Measurements from ENCODE around the gene ATXN10.

The ATXN10 gene

GRCh38 chr22:45686004-45686403, 14.4 kb downstream of the ATXN10 start:
- H3F3A ChIP-seq (ENCODE audit: insufficient read depth) = 0 out of 2 replicates have a peak, but pooled peaks cover 4% of the 10 kb centered on the region
- H3K4me3 ChIP-seq (ENCODE audit: insufficient read depth, low read length, poor library complexity, severe bottlenecking) = no peak overlapping the region
- TF ChIP-seq, protein P1, sequence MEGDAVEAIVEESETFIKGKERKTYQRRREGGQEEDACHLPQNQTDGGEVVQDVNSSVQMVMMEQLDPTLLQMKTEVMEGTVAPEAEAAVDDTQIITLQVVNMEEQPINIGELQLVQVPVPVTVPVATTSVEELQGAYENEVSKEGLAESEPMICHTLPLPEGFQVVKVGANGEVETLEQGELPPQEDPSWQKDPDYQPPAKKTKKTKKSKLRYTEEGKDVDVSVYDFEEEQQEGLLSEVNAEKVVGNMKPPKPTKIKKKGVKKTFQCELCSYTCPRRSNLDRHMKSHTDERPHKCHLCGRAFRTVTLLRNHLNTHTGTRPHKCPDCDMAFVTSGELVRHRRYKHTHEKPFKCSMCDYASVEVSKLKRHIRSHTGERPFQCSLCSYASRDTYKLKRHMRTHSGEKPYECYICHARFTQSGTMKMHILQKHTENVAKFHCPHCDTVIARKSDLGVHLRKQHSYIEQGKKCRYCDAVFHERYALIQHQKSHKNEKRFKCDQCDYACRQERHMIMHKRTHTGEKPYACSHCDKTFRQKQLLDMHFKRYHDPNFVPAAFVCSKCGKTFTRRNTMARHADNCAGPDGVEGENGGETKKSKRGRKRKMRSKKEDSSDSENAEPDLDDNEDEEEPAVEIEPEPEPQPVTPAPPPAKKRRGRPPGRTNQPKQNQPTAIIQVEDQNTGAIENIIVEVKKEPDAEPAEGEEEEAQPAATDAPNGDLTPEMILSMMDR (IDR thresholded peaks at IDR 0.05; ENCODE audit: insufficient read depth, low read length, poor library complexity, severe bottlenecking) = no peak
- TF ChIP-seq EZH2phosphoT487 (conservative IDR thresholded peaks at IDR 0.05; ENCODE audit: low read length) = no peak
- no peaks in the 10 kb centered on the region for H3K27me3 ChIP-seq (ENCODE audit: low read length)
- H3K9me3 ChIP-seq (ENCODE audit: insufficient read depth, low read length) = no peaks in the 10 kb centered on the region
- peaks cover 29% of the 10 kb centered on the region for H4K20me1 ChIP-seq (ENCODE audit: low read depth, low read length)
- H2AFZ ChIP-seq (ENCODE audit: low read depth, low read length, severe bottlenecking) = no peak overlapping the region
- H3K36me3 ChIP-seq (ENCODE audit: low read length) = peaks cover 14% of the 10 kb centered on the region; the same call in 1 of the 2 replicates
- H3K27ac ChIP-seq (ENCODE audit: low read depth, low read length) = no peak overlapping the region
- H3K9me2 ChIP-seq (replicated peaks; ENCODE audit: insufficient read depth, low read length) = no peaks in the 10 kb centered on the region
- peaks cover 100% of the 10 kb centered on the region for H3K79me2 ChIP-seq (ENCODE audit: insufficient read depth, low read length)
- no peak overlapping the region for H3K9ac ChIP-seq (ENCODE audit: low read length)
- H3K4me2 ChIP-seq (ENCODE audit: low read depth, low read length, poor library complexity, severe bottlenecking) = no peak overlapping the region

DNA sequence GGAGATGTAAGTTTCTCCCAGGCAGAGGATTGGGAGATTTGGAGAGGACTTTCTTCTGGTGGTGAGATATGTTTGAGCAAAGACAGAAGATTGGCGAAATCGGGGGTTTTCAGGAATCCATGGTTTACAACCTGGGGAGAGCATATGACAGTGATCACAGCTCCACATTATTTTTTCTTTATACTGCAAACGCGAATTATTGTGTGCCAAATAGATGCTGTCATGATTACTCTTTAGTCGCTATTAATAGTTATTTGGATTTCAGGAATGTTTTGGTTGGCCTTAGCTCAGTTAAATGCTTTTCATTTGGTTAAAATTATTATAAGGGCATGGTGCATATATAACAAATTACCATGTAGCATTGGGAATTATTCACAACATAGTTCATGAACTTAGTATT, 15.2 kb downstream of the ATXN10 start:
- Histone ChIP-seq H3K79me2 (ENCODE audit: insufficient read depth, low read length) (peaks cover 98% of the 10 kb centered on the region), H3K27ac (ENCODE audit: low read depth, low read length) (no peak overlapping the region), H3K4me3 (ENCODE audit: insufficient read depth, low read length, poor library complexity, severe bottlenecking) (no peak overlapping the region), H3K9me2 (replicated peaks; ENCODE audit: insufficient read depth, low read length) (no peaks in the 10 kb centered on the region), H3K9ac (ENCODE audit: low read length) (no peak overlapping the region), H3F3A (ENCODE audit: insufficient read depth) (0 out of 2 replicates have a peak, but pooled peaks cover 4% of the 10 kb centered on the region), H3K36me3 (ENCODE audit: low read length) (peaks cover 14% of the 10 kb centered on the region; the same call in 1 of the 2 replicates), H3K27me3 (ENCODE audit: low read length) (no peaks in the 10 kb centered on the region), H4K20me1 (ENCODE audit: low read depth, low read length) (peaks cover 29% of the 10 kb centered on the region), H3K9me3 (ENCODE audit: insufficient read depth, low read length) (no peaks in the 10 kb centered on the region), H2AFZ (ENCODE audit: low read depth, low read length, severe bottlenecking) (no peak overlapping the region), H3K4me2 (ENCODE audit: low read depth, low read length, poor library complexity, severe bottlenecking) (no peak overlapping the region)
- TF ChIP-seq, protein P1 (IDR thresholded peaks at IDR 0.05; ENCODE audit: insufficient read depth, low read length, poor library complexity, severe bottlenecking) = no peak
- TF ChIP-seq EZH2phosphoT487 (conservative IDR thresholded peaks at IDR 0.05; ENCODE audit: low read length) = no peak

- Histone ChIP-seq H3K9me3 (ENCODE audit: insufficient read depth, low read length) (no peaks in the 10 kb centered on the region), H3K79me2 (ENCODE audit: insufficient read depth, low read length) (peaks cover 97% of the 10 kb centered on the region), H3K4me3 (ENCODE audit: insufficient read depth, low read length, poor library complexity, severe bottlenecking) (no peak overlapping the region), H3K36me3 (ENCODE audit: low read length) (peaks cover 31% of the 10 kb centered on the region), H3K9ac (ENCODE audit: low read length) (no peak overlapping the region), H3F3A (ENCODE audit: insufficient read depth) (0 out of 2 replicates have a peak, but pooled peaks cover under 1% of the 10 kb centered on the region), H3K9me2 (replicated peaks; ENCODE audit: insufficient read depth, low read length) (no peaks in the 10 kb centered on the region), H3K4me2 (ENCODE audit: low read depth, low read length, poor library complexity, severe bottlenecking) (no peak overlapping the region), H3K27ac (ENCODE audit: low read depth, low read length) (no peak overlapping the region), H2AFZ (ENCODE audit: low read depth, low read length, severe bottlenecking) (no peak overlapping the region), H3K27me3 (ENCODE audit: low read length) (no peaks in the 10 kb centered on the region), H4K20me1 (ENCODE audit: low read depth, low read length) (peaks cover 21% of the 10 kb centered on the region)
- TF ChIP-seq, protein P1 (IDR thresholded peaks at IDR 0.05; ENCODE audit: insufficient read depth, low read length, poor library complexity, severe bottlenecking) = no peak
- no peak for TF ChIP-seq EZH2phosphoT487 (conservative IDR thresholded peaks at IDR 0.05; ENCODE audit: low read length)
These were observed 17.0 kb downstream of the ATXN10 start for GRCh38 chr22:45688600-45689080.
